H9 (cell line): ENCODE measurements around the gene CDAN1. TPM values are rescaled to one million over a fixed set of nuclear protein-coding genes. Genes with fewer than 3 reads are reported as not detected.
A peak's percentile ranks its signal among the peaks of the same experiment; 100 is the strongest.

Experiments
- DNase-seq: peaks from one replicate; pipeline ENCODE4 v3.0.0-alpha.2; 2017
- H2AFZ ChIP-seq: one replicate; pipeline ENCODE4 v1.6.1; 2013; ENCODE audit warnings: mild to moderate bottlenecking, low read length, control low read depth, moderate library complexity
- H2AK5ac ChIP-seq: 2 replicates; pipeline ENCODE4 v1.6.1; 2013; ENCODE audit warnings: low read length, control low read depth, mixed read lengths; ENCODE audit not compliant: insufficient read length
- H2BK120ac ChIP-seq: one replicate; pipeline ENCODE4 v1.6.1; 2013; ENCODE audit warnings: low read depth, mild to moderate bottlenecking, low read length, control low read depth, inconsistent platforms; ENCODE audit not compliant: poor library complexity, severe bottlenecking
- H2BK12ac ChIP-seq: 2 replicates; pipeline ENCODE4 v1.6.1; 2013; ENCODE audit warnings: low read length, control low read depth, mixed read lengths, low read depth; ENCODE audit not compliant: insufficient read length
- H2BK15ac ChIP-seq: 2 replicates; pipeline ENCODE4 v1.6.1; 2013; ENCODE audit warnings: low read depth, low read length, control low read depth
- H2BK20ac ChIP-seq: one replicate; pipeline ENCODE4 v1.6.1; 2013; ENCODE audit warnings: low read depth, mild to moderate bottlenecking, low read length, control low read depth, inconsistent platforms; ENCODE audit not compliant: poor library complexity, severe bottlenecking
- H2BK5ac ChIP-seq: 2 replicates; pipeline ENCODE4 v1.6.1; 2013; ENCODE audit warnings: low read length, control low read depth, mixed read lengths; ENCODE audit not compliant: insufficient read length
- H3K14ac ChIP-seq: 2 replicates; pipeline ENCODE4 v1.6.1; 2013; ENCODE audit warnings: low read length, control low read depth; ENCODE audit not compliant: insufficient read depth
- H3K18ac ChIP-seq: 2 replicates; pipeline ENCODE4 v1.6.1; 2013; ENCODE audit warnings: low read depth, mild to moderate bottlenecking, mixed read lengths, low read length, control low read depth; ENCODE audit not compliant: insufficient read length
- H3K23ac ChIP-seq: 2 replicates; pipeline ENCODE4 v1.6.1; 2013; ENCODE audit warnings: low read length, control low read depth, mixed read lengths, low read depth; ENCODE audit not compliant: insufficient read length
- H3K23me2 ChIP-seq: 2 replicates; pipeline ENCODE4 v1.6.1; 2013; ENCODE audit warnings: low read depth, mild to moderate bottlenecking, mixed read lengths, low read length, control low read depth; ENCODE audit not compliant: insufficient read length, poor library complexity, severe bottlenecking
- H3K27ac ChIP-seq: 2 replicates; pipeline ENCODE4 v1.5.1; 2013; ENCODE audit warnings: low read length, control low read depth, mixed read lengths, low read depth; ENCODE audit not compliant: insufficient read length
- H3K27me3 ChIP-seq: 2 replicates; pipeline ENCODE4 v1.6.1; 2013; ENCODE audit warnings: low read length, control low read depth, inconsistent platforms; ENCODE audit not compliant: insufficient read depth
- H3K4ac ChIP-seq: 2 replicates; pipeline ENCODE4 v1.6.1; 2013; ENCODE audit warnings: low read depth, mild to moderate bottlenecking, control low read depth, inconsistent platforms, low read length, moderate library complexity
- H3K4me1 ChIP-seq: 2 replicates; pipeline ENCODE4 v1.6.1; 2013; ENCODE audit warnings: low read length, control low read depth, inconsistent platforms; ENCODE audit not compliant: insufficient read depth
- H3K4me2 ChIP-seq: 2 replicates; pipeline ENCODE4 v1.6.1; 2013; ENCODE audit warnings: low read length, control low read depth, mixed read lengths; ENCODE audit not compliant: insufficient read length, insufficient read depth
- H3K56ac ChIP-seq: 2 replicates; pipeline ENCODE4 v1.6.1; 2013; ENCODE audit warnings: low read depth, mild to moderate bottlenecking, mixed read lengths, low read length, control low read depth; ENCODE audit not compliant: insufficient read length
- H3K79me1 ChIP-seq: 2 replicates; pipeline ENCODE4 v1.6.1; 2013; ENCODE audit warnings: low read depth, mild to moderate bottlenecking, moderate library complexity, low read length, control low read depth, inconsistent platforms; ENCODE audit not compliant: insufficient read depth, poor library complexity, severe bottlenecking
- H3K79me2 ChIP-seq: 2 replicates; pipeline ENCODE4 v1.6.1; 2013; ENCODE audit warnings: low read length, control low read depth, inconsistent platforms; ENCODE audit not compliant: insufficient read depth
- H3K9ac ChIP-seq: 2 replicates; pipeline ENCODE4 v1.6.1; 2013; ENCODE audit warnings: low read length, control low read depth, mixed read lengths; ENCODE audit not compliant: insufficient read length; ENCODE audit errors: extremely low read depth
- H3K9me3 ChIP-seq: one replicate; pipeline ENCODE4 v1.6.1; 2013; ENCODE audit warnings: low read depth, low read length, inconsistent platforms; ENCODE audit not compliant: control insufficient read depth
- H3T11ph ChIP-seq: one replicate; pipeline ENCODE4 v1.6.1; 2013; ENCODE audit warnings: mild to moderate bottlenecking, low read length, control low read depth, inconsistent platforms
- H4K20me1 ChIP-seq: one replicate; pipeline ENCODE4 v1.6.1; 2013; ENCODE audit not compliant: control insufficient read depth, insufficient read length, insufficient read depth
- H4K5ac ChIP-seq: 2 replicates; pipeline ENCODE4 v1.6.1; 2013; ENCODE audit warnings: low read depth, mild to moderate bottlenecking, mixed read lengths, low read length, control low read depth; ENCODE audit not compliant: insufficient read length
- H4K8ac ChIP-seq: replicated peaks from 2 replicates; pipeline ENCODE4 v1.6.1; 2013; ENCODE audit warnings: low read length, control low read depth, mixed read lengths, low read depth; ENCODE audit not compliant: insufficient read length
- H4K91ac ChIP-seq: 2 replicates; pipeline ENCODE4 v1.6.1; 2013; ENCODE audit warnings: low read depth, mild to moderate bottlenecking, moderate library complexity, mixed read lengths, low read length, control low read depth; ENCODE audit not compliant: insufficient read length
- H3K27ac Mint-ChIP-seq, 3 experiments: 2 replicates in 2 of 3; 3 replicates in 1 of 3; pipeline ENCODE4 v1.8.0; 2020 to 2021; ENCODE audit warnings: mixed read lengths in 3 of 3, mild to moderate bottlenecking in 1 of 3, moderate library complexity in 1 of 3
- H3K27me3 Mint-ChIP-seq: 2 replicates; pipeline ENCODE4 v1.8.0; 2021; ENCODE audit warnings: low read depth, mild to moderate bottlenecking, moderate library complexity, mixed read lengths
- H3K36me3 Mint-ChIP-seq, 3 experiments: 2 replicates in 2 of 3; 3 replicates in 1 of 3; pipeline ENCODE4 v1.8.0; 2020 to 2021; ENCODE audit warnings: low read depth in 3 of 3, mixed read lengths in 3 of 3; ENCODE audit not compliant: insufficient read depth in 1 of 3
- H3K4me1 Mint-ChIP-seq, 2 experiments: 2 replicates each; pipeline ENCODE4 v1.8.0; 2020; ENCODE audit warnings: mixed read lengths in 2 of 2
- H3K4me3 Mint-ChIP-seq, 2 experiments: 2 replicates in 1 of 2; 3 replicates in 1 of 2; pipeline ENCODE4 v1.8.0; 2020 to 2021; ENCODE audit warnings: mild to moderate bottlenecking in 2 of 2, mixed read lengths in 2 of 2, moderate library complexity in 1 of 2
- H3K9me3 Mint-ChIP-seq, 2 experiments: 2 replicates in 1 of 2; 3 replicates in 1 of 2; pipeline ENCODE4 v1.8.0; 2020; ENCODE audit warnings: mild to moderate bottlenecking in 2 of 2, mixed read lengths in 2 of 2, moderate library complexity in 1 of 2
- WGBS: extraction: QIAGEN DNeasy Blood & Tissue Kit; methylation state at CpG from one replicate; pipeline ENCODE4 v1.1.7; 2013; ENCODE audit warnings: missing lambda C conversion rate, low lambda C conversion rate, mixed read lengths; ENCODE audit not compliant: insufficient read length; ENCODE audit errors: extremely low coverage; 5-methylcytosine and 5-hydroxymethylcytosine counted together
- total RNA-seq: library from RNA; stranded (reverse); gene quantifications from 2 replicates; pipeline ENCODE4 v1.2.1, GENCODE V29; 2021
- TF ChIP-seq, protein P1 (sequence below): fragments of 200-600 bp; sonication (generic); conservative IDR thresholded peaks from 3 replicates; pipeline ENCODE4 v1.8.0; 2021; ENCODE audit warnings: antibody characterized with exemption, mild to moderate bottlenecking

Gene CDAN1
- total RNA-seq, 1 experiment from 2014 or later: 20.4 TPM

DNA sequence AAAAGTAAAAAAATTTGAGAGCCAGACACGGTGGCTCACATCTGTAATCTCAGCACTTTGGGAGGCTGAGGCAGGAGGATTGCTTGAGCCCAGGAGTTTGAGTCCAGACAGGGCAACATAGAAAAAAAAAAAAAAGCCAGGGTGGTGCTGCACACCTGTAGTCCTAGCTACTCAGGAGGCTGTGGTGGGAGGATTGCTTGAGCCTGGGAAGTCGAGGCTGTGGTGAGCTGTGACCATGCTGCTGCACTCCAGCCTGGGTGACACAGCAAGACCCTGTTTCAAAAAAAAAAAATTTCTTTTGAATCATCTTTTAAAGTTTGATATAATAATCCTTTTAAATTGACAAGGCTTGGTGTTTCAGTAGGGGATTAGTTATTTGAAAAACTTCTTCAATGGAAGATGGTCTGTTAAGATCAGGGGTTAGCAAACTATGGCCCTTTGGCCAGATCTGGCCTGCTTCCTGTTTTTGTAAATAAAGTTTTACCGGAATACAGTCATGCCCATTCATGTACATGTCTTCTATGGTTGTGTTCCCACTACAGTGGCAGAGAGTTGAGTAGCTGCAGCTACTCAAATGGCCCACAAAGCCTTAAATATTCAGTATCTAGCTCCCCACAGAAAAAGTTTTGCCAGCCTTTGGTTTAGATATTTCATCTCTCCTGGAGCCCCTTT lies 28.9 kb downstream of the CDAN1 start:
- peak overlapping the region in 1 of 3 experiments; percentile 18; a peak in 2 of 7 replicates for H3K27ac Mint-ChIP-seq

More for the DNA sequence above, 28.9 kb downstream of the CDAN1 start:
- DNase-seq: no peak
- H3K23ac ChIP-seq: no peak overlapping the region
- H3T11ph ChIP-seq: no peak overlapping the region
- Mint-ChIP-seq H3K9me3 (no peaks in the 10 kb centered on the region), H3K4me1 (no peaks in the 10 kb centered on the region), H3K27me3 (no peaks in the 10 kb centered on the region), H3K4me3 (no peak overlapping the region), H3K36me3 (no peaks in the 10 kb centered on the region)
- H2AFZ ChIP-seq: no peak overlapping the region
- H3K79me1 ChIP-seq: no peaks in the 10 kb centered on the region
- H4K20me1 ChIP-seq: no peaks in the 10 kb centered on the region
- no peak overlapping the region for H3K4me2 ChIP-seq
- no peaks in the 10 kb centered on the region for H3K9me3 ChIP-seq
- WGBS: no CpG with 5 or more reads among the region's 3 CpGs
- no peak overlapping the region for H3K18ac ChIP-seq
- TF ChIP-seq, protein P1, sequence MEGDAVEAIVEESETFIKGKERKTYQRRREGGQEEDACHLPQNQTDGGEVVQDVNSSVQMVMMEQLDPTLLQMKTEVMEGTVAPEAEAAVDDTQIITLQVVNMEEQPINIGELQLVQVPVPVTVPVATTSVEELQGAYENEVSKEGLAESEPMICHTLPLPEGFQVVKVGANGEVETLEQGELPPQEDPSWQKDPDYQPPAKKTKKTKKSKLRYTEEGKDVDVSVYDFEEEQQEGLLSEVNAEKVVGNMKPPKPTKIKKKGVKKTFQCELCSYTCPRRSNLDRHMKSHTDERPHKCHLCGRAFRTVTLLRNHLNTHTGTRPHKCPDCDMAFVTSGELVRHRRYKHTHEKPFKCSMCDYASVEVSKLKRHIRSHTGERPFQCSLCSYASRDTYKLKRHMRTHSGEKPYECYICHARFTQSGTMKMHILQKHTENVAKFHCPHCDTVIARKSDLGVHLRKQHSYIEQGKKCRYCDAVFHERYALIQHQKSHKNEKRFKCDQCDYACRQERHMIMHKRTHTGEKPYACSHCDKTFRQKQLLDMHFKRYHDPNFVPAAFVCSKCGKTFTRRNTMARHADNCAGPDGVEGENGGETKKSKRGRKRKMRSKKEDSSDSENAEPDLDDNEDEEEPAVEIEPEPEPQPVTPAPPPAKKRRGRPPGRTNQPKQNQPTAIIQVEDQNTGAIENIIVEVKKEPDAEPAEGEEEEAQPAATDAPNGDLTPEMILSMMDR: no peak
- H4K91ac ChIP-seq: no peak overlapping the region
- H3K27me3 ChIP-seq: no peaks in the 10 kb centered on the region
- H4K5ac ChIP-seq: no peak overlapping the region
- H3K9ac ChIP-seq: no peak overlapping the region
- no peaks in the 10 kb centered on the region for H3K4me1 ChIP-seq
- no peak overlapping the region for H3K4ac ChIP-seq
- H2BK15ac ChIP-seq: no peak overlapping the region
- H3K56ac ChIP-seq: no peak overlapping the region
- H3K14ac ChIP-seq: no peak overlapping the region
- H2BK20ac ChIP-seq: no peak overlapping the region
- H3K79me2 ChIP-seq: no peaks in the 10 kb centered on the region
- no peak overlapping the region for H2BK12ac ChIP-seq
- H3K27ac ChIP-seq: no peak overlapping the region
- no peak overlapping the region for H2BK120ac ChIP-seq
- no peak overlapping the region for H2AK5ac ChIP-seq
- H4K8ac ChIP-seq: no peak overlapping the region
- no peak overlapping the region for H2BK5ac ChIP-seq
- no peaks in the 10 kb centered on the region for H3K23me2 ChIP-seq
